K562 (cell line): Measurements from ENCODE around the gene ELOB. TPM values are rescaled to one million over a fixed set of nuclear protein-coding genes. Genes with fewer than 3 reads are reported as not detected.

Experiments
- ATF3 ChIP-seq, 2 experiments: fragments of 450-650 bp in 1 of 2; sonication (generic) in 1 of 2; formaldehyde crosslinking in 1 of 2; IDR thresholded peaks in 1 of 2; conservative IDR thresholded peaks in 1 of 2; 2 replicates each; pipeline versions ENCODE4 v1.6.1 to v1.8.1; 2016 to 2023; ENCODE audit warnings: mild to moderate bottlenecking in 2 of 2, moderate library complexity in 2 of 2, inconsistent platforms in 1 of 2, missing genetic modification reagents in 1 of 2
- CHD1 ChIP-seq: fragments of 200-600 bp; sonication (generic); IDR thresholded peaks from one replicate; pipeline ENCODE4 v1.6.1; 2012; ENCODE audit warnings: mild to moderate bottlenecking, moderate library complexity, low read length, inconsistent platforms
- CTBP1 ChIP-seq: fragments of 450-650 bp; IDR thresholded peaks from 2 replicates; pipeline ENCODE4 v1.6.1; 2016; ENCODE audit warnings: borderline replicate concordance
- DEAF1 ChIP-seq: fragments of 450-650 bp; formaldehyde crosslinking; IDR thresholded peaks from 2 replicates; pipeline ENCODE4 v1.4.0; 2020; ENCODE audit warnings: mild to moderate bottlenecking, moderate library complexity
- EHMT2 ChIP-seq: fragments of 450-650 bp; IDR thresholded peaks from 2 replicates; pipeline ENCODE4 v1.6.1; 2018; ENCODE audit warnings: antibody characterized with exemption
- FOXJ2 ChIP-seq: fragments of 200-800 bp; sonication (Bioruptor generic); IDR thresholded peaks from 2 replicates; pipeline ENCODE4 v1.6.1; 2016; ENCODE audit warnings: missing genetic modification characterization, missing compliant biosample characterization
- IFI16 ChIP-seq: fragments of 250-450 bp; sonication (Bioruptor Pico); IDR thresholded peaks from 2 replicates; pipeline ENCODE4 v2.1.2; 2022; ENCODE audit warnings: mild to moderate bottlenecking, inconsistent platforms
- MCM5 ChIP-seq: fragments of 450-650 bp; IDR thresholded peaks from 2 replicates; pipeline ENCODE4 v1.6.1; 2016; ENCODE audit warnings: low read depth
- PHF8 ChIP-seq: fragments of 200-600 bp; sonication (generic); IDR thresholded peaks from 2 replicates; pipeline ENCODE4 v1.6.1; 2012; ENCODE audit warnings: mixed run types, mild to moderate bottlenecking, inconsistent platforms, low read length, moderate library complexity, borderline replicate concordance
- PRMT5 ChIP-seq: sonication (generic); formaldehyde crosslinking; IDR thresholded peaks from 2 replicates; pipeline ENCODE4 v1.5.0; 2020; ENCODE audit warnings: missing genetic modification reagents
- SETDB1 ChIP-seq: IDR thresholded peaks from one replicate; pipeline ENCODE4 v1.6.1; 2012; ENCODE audit warnings: low read length, control low read depth, inconsistent platforms
- SNIP1 ChIP-seq: fragments of 450-650 bp; IDR thresholded peaks from 2 replicates; pipeline ENCODE4 v1.7.1; 2017; ENCODE audit warnings: low read depth, mild to moderate bottlenecking
- THRB ChIP-seq: fragments of 450-650 bp; formaldehyde crosslinking; conservative IDR thresholded peaks from 2 replicates; pipeline ENCODE4 v1.4.0; 2022; ENCODE audit warnings: mild to moderate bottlenecking, missing genetic modification characterization
- ZBTB2 ChIP-seq: fragments of 450-650 bp; IDR thresholded peaks from 2 replicates; pipeline ENCODE4 v1.6.1; 2016; ENCODE audit warnings: antibody characterized with exemption
- ZNF253 ChIP-seq: fragments of 250-450 bp; sonication (Bioruptor Pico); conservative IDR thresholded peaks from 2 replicates; pipeline ENCODE4 v1.6.1; 2021; ENCODE audit warnings: mild to moderate bottlenecking
- ZNF41 ChIP-seq: fragments of 250-450 bp; sonication (Bioruptor Pico); conservative IDR thresholded peaks from 2 replicates; pipeline ENCODE4 v1.4.0; 2020; ENCODE audit warnings: mild to moderate bottlenecking
- polyA plus RNA-seq, 8 experiments: library from polyadenylated mRNA; depleted of rRNA in 4 of 8; stranded (reverse) in 5 of 8; unstranded in 3 of 8; fragments of >200 nt; fragmentation: Nextera tagmentation in 2 of 8; fragmentation: Illumina TruSeq in 1 of 8; extraction: Ambion mirVana in 2 of 8; extraction: Trizol in 1 of 8; gene quantifications; 2 replicates each; pipeline versions ENCODE4 v1.2.1 to v1.2.3, GENCODE V29; 2011 to 2014; ENCODE audit warnings: inconsistent platforms in 1 of 8, missing spikeins in 1 of 8
- total RNA-seq, 7 experiments: library from RNA; depleted of rRNA in 6 of 7; stranded (reverse); fragments of >200 nt in 6 of 7; fragmentation: Illumina TruSeq in 2 of 7; extraction: Trizol in 2 of 7; gene quantifications; 2 replicates each; pipeline versions ENCODE4 v1.2.1 to v1.2.3, GENCODE V29; 2011 to 2021; ENCODE audit warnings: low replicate concordance in 1 of 7
- TF ChIP-seq, protein P1 (sequence below): sonication (generic); formaldehyde crosslinking; IDR thresholded peaks from 2 replicates; pipeline ENCODE4 v1.8.0; 2023; ENCODE audit warnings: missing genetic modification reagents, mild to moderate bottlenecking, borderline replicate concordance

Gene ELOB
- total and polyA plus RNA-seq, 9 of the 15 experiments (the other 6 are each of a cell fraction or from before 2014, with no cell fraction given) = 63.2 to 791 (median 237) TPM

- TF ChIP-seq, protein P1, sequence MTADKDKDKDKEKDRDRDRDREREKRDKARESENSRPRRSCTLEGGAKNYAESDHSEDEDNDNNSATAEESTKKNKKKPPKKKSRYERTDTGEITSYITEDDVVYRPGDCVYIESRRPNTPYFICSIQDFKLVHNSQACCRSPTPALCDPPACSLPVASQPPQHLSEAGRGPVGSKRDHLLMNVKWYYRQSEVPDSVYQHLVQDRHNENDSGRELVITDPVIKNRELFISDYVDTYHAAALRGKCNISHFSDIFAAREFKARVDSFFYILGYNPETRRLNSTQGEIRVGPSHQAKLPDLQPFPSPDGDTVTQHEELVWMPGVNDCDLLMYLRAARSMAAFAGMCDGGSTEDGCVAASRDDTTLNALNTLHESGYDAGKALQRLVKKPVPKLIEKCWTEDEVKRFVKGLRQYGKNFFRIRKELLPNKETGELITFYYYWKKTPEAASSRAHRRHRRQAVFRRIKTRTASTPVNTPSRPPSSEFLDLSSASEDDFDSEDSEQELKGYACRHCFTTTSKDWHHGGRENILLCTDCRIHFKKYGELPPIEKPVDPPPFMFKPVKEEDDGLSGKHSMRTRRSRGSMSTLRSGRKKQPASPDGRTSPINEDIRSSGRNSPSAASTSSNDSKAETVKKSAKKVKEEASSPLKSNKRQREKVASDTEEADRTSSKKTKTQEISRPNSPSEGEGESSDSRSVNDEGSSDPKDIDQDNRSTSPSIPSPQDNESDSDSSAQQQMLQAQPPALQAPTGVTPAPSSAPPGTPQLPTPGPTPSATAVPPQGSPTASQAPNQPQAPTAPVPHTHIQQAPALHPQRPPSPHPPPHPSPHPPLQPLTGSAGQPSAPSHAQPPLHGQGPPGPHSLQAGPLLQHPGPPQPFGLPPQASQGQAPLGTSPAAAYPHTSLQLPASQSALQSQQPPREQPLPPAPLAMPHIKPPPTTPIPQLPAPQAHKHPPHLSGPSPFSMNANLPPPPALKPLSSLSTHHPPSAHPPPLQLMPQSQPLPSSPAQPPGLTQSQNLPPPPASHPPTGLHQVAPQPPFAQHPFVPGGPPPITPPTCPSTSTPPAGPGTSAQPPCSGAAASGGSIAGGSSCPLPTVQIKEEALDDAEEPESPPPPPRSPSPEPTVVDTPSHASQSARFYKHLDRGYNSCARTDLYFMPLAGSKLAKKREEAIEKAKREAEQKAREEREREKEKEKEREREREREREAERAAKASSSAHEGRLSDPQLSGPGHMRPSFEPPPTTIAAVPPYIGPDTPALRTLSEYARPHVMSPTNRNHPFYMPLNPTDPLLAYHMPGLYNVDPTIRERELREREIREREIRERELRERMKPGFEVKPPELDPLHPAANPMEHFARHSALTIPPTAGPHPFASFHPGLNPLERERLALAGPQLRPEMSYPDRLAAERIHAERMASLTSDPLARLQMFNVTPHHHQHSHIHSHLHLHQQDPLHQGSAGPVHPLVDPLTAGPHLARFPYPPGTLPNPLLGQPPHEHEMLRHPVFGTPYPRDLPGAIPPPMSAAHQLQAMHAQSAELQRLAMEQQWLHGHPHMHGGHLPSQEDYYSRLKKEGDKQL = 0 out of 2 replicates have a peak, but pooled peaks have one; percentile 17
- TF ChIP-seq ZBTB2 (no peak), IFI16 (CRISPR knock-in tag) (no peak), EHMT2 (no peak), SETDB1 (no peak), MCM5 (no peak), THRB (CRISPR knock-in tag) (no peak), ZNF41 (CRISPR knock-in tag) (no peak), ZNF253 (CRISPR knock-in tag) (no peak), DEAF1 (CRISPR knock-in tag) (no peak), CHD1 (no peak), PHF8 (peak; percentile 53; the same call in 1 of the 2 replicates), FOXJ2 (tag) (no peak), CTBP1 (peak; percentile 24; the same call in 1 of the 2 replicates), PRMT5 (CRISPR knock-in tag) (no peak), ATF3 (IDR thresholded peaks at IDR 0.05) (no peak), ATF3 (CRISPR knock-in tag; conservative IDR thresholded peaks at IDR 0.05) (no peak), SNIP1 (no peak)
Measured at GRCh38 chr16:2816751-2817339, 39.8 kb upstream of the ELOB start, which contains the start of gene PRSS21 (continued).
